ENCODE results near the gene OTUD3.

- TF ChIP-seq EZH2phosphoT487 (IDR thresholded peaks at IDR 0.05; ENCODE audit: insufficient read depth, low read depth) (no peak), EZH2 (IDR thresholded peaks at IDR 0.05; ENCODE audit: insufficient read depth, poor library complexity, severe bottlenecking) (no peak)
These were observed 3.0 kb upstream of the OTUD3 start for GRCh38 chr1:19879227-19879626.

Data from GM23248 (cell line).